Small intestine (tissue), 7 donors: ENCODE data around the gene BRINP3. TPM values are rescaled to one million over a fixed set of nuclear protein-coding genes. Genes with fewer than 3 reads are reported as not detected.

Source experiments
- DNase-seq, 2 donors: peaks; one replicate each; pipeline versions ENCODE4 v3.0.0 to v3.0.0-alpha.2; 2013
- FAIRE-seq: peaks from 2 replicates; lab custom pipeline; 2012; peaks lifted over from hg19 to GRCh38; lab: Jason Lieb, UNC
- H3K27ac ChIP-seq, 3 donors: one replicate each; pipeline ENCODE4 v1.5.1; 2013; ENCODE audit warnings: low read length in 2 of 3, mild to moderate bottlenecking in 2 of 3, control low read depth in 1 of 3, inconsistent platforms in 1 of 3, low read depth in 1 of 3, moderate library complexity in 1 of 3
- H3K27me3 ChIP-seq, 3 donors: one replicate each; pipeline ENCODE4 v1.6.1; 2013; ENCODE audit warnings: low read length in 3 of 3, inconsistent platforms in 1 of 3; ENCODE audit not compliant: control insufficient read depth in 3 of 3, insufficient read depth in 3 of 3
- H3K36me3 ChIP-seq, 3 donors: one replicate each; pipeline ENCODE4 v1.6.1; 2013; ENCODE audit warnings: low read length in 3 of 3, inconsistent platforms in 1 of 3, low read depth in 1 of 3, mild to moderate bottlenecking in 1 of 3, moderate library complexity in 1 of 3; ENCODE audit not compliant: control insufficient read depth in 3 of 3, insufficient read depth in 2 of 3
- H3K4me1 ChIP-seq, 3 donors: one replicate each; pipeline ENCODE4 v1.6.1; 2013; ENCODE audit warnings: low read length in 2 of 3, inconsistent platforms in 1 of 3, low read depth in 1 of 3, mild to moderate bottlenecking in 1 of 3, moderate library complexity in 1 of 3; ENCODE audit not compliant: control insufficient read depth in 3 of 3, insufficient read depth in 2 of 3
- H3K4me3 ChIP-seq, 3 donors: one replicate each; pipeline ENCODE4 v1.5.1; 2013; ENCODE audit warnings: low read length in 3 of 3, control low read depth in 1 of 3, inconsistent platforms in 1 of 3, low read depth in 1 of 3, mild to moderate bottlenecking in 1 of 3, moderate library complexity in 1 of 3
- H3K9me3 ChIP-seq, 2 donors: one replicate each; pipeline ENCODE4 v1.6.1; 2013; ENCODE audit warnings: low read depth in 1 of 2, low read length in 1 of 2; ENCODE audit not compliant: control insufficient read depth in 2 of 2, insufficient read depth in 1 of 2
- WGBS, 3 donors: extraction: QIAGEN DNeasy Blood & Tissue Kit; methylation state at CpG; one replicate each; pipeline ENCODE4 v1.1.7; 2013; 5-methylcytosine and 5-hydroxymethylcytosine counted together
- polyA plus RNA-seq, 4 donors: library from polyadenylated mRNA; stranded (reverse) in 3 of 4; unstranded in 1 of 4; fragments of 200-250 nt in 3 of 4; fragments of 120-200 nt in 1 of 4; gene quantifications; one replicate each; pipeline versions ENCODE4 v1.2.1 to v1.2.3, GENCODE V29; 2013
- donor health status: healthy with polysubstance abuse.
- donor health status: control.
- donor health status: control.
- donor health status: Bipolar disorder and iron deficiency.
- donor health status: healthy.

The BRINP3 gene
- polyA plus RNA-seq, 4 donors: 2.7 to 61.2 (median 7.8) TPM

GRCh38 chr1:190286111-190286510, 191.6 kb downstream of the BRINP3 start:
- Histone ChIP-seq H3K27ac (no peak overlapping the region), H3K27me3 (no peaks in the 10 kb centered on the region), H3K36me3 (no peaks in the 10 kb centered on the region), H3K4me3 (no peak overlapping the region), H3K4me1 (no peaks in the 10 kb centered on the region), H3K9me3 (no peaks in the 10 kb centered on the region)
- FAIRE-seq (no peak), DNase-seq (no peak)
- 63 to 72% (median 63%) methylated on average over 1 of the region's 1 CpG for WGBS, 3 donors

GRCh38 chr1:190277107-190277506, 200.6 kb downstream of the BRINP3 start:
- no peaks in the 10 kb centered on the region for H3K4me1 ChIP-seq
- H3K27ac ChIP-seq: no peak overlapping the region
- no peak for FAIRE-seq

GRCh38 chr1:190274721-190275120, 202.9 kb downstream of the BRINP3 start:
- 91 to 98% (median 93%) methylated on average over 1 of the region's 1 CpG for WGBS, 3 donors

More at GRCh38 chr1:190277107-190277506, 200.6 kb downstream of the BRINP3 start:
- Histone ChIP-seq H3K36me3 (no peaks in the 10 kb centered on the region), H3K9me3 (no peaks in the 10 kb centered on the region), H3K4me3 (no peak overlapping the region), H3K27me3 (no peaks in the 10 kb centered on the region)
- WGBS, 3 donors: 88 to 97% (median 90%) methylated on average over 3 of the region's 3 CpGs
- no peak for DNase-seq

GRCh38 chr1:190273161-190273560, 204.5 kb downstream of the BRINP3 start:
- no peaks in the 10 kb centered on the region for H3K4me1 ChIP-seq
- H3K4me3 ChIP-seq: no peak overlapping the region
- no peaks in the 10 kb centered on the region for H3K36me3 ChIP-seq
- 77 to 91% (median 78%) methylated on average over 2 of the region's 2 CpGs for WGBS, 3 donors
- H3K9me3 ChIP-seq: no peaks in the 10 kb centered on the region
- no peak for FAIRE-seq
- H3K27ac ChIP-seq: no peak overlapping the region
- H3K27me3 ChIP-seq: no peaks in the 10 kb centered on the region
- no peak for DNase-seq

More at GRCh38 chr1:190274721-190275120, 202.9 kb downstream of the BRINP3 start:
- Histone ChIP-seq H3K4me1 (no peaks in the 10 kb centered on the region), H3K9me3 (no peaks in the 10 kb centered on the region), H3K4me3 (no peak overlapping the region), H3K36me3 (no peaks in the 10 kb centered on the region), H3K27ac (no peak overlapping the region), H3K27me3 (no peaks in the 10 kb centered on the region)
- no peak for FAIRE-seq
- no peak for DNase-seq

GRCh38 chr1:190262538-190262937, 215.1 kb downstream of the BRINP3 start:
- Histone ChIP-seq H3K27ac (no peak overlapping the region), H3K9me3 (peaks cover 0 to 5% of the 10 kb centered on the region in 2 donors), H3K27me3 (no peaks in the 10 kb centered on the region), H3K4me1 (no peaks in the 10 kb centered on the region), H3K36me3 (peaks cover 0 to 4% (median 0%) of the 10 kb centered on the region in 3 donors), H3K4me3 (no peak overlapping the region)
- DNase-seq (no peak), FAIRE-seq (no peak)
- 74 to 87% (median 83%) methylated on average over 3 of the region's 3 CpGs for WGBS, 3 donors

GRCh38 chr1:190259424-190259823, 218.2 kb downstream of the BRINP3 start:
- Histone ChIP-seq H3K36me3 (peaks cover 0 to 2% (median 0%) of the 10 kb centered on the region in 3 donors), H3K4me3 (no peak overlapping the region), H3K9me3 (peaks cover 0 to 5% of the 10 kb centered on the region in 2 donors), H3K4me1 (no peaks in the 10 kb centered on the region), H3K27ac (no peak overlapping the region), H3K27me3 (no peaks in the 10 kb centered on the region)
- FAIRE-seq (no peak), DNase-seq (no peak)
- 89 to 94% (median 92%) methylated on average over 1 of the region's 1 CpG for WGBS, 3 donors

GRCh38 chr1:190258003-190258402, 219.7 kb downstream of the BRINP3 start:
- WGBS, 3 donors: 69 to 87% (median 76%) methylated on average over 6 of the region's 6 CpGs
- Histone ChIP-seq H3K9me3 (peaks cover 0 to 5% of the 10 kb centered on the region in 2 donors), H3K4me3 (no peak overlapping the region), H3K36me3 (no peaks in the 10 kb centered on the region), H3K27me3 (no peaks in the 10 kb centered on the region), H3K4me1 (no peaks in the 10 kb centered on the region), H3K27ac (no peak overlapping the region)
- FAIRE-seq (no peak), DNase-seq (no peak)

- Histone ChIP-seq H3K4me1 (no peaks in the 10 kb centered on the region), H3K27me3 (no peaks in the 10 kb centered on the region), H3K36me3 (no peaks in the 10 kb centered on the region), H3K4me3 (no peak overlapping the region), H3K9me3 (no peaks in the 10 kb centered on the region), H3K27ac (no peak overlapping the region)
- DNase-seq (no peak), FAIRE-seq (no peak)
Observed at GRCh38 chr1:190252046-190252445, 225.6 kb downstream of the BRINP3 start.

GRCh38 chr1:190250368-190250767, 227.3 kb downstream of the BRINP3 start:
- no peaks in the 10 kb centered on the region for H3K27me3 ChIP-seq
- WGBS, 3 donors: 93 to 95% (median 95%) methylated on average over 2 of the region's 2 CpGs
- no peak overlapping the region for H3K4me3 ChIP-seq
- DNase-seq (no peak), FAIRE-seq (no peak)
- H3K27ac ChIP-seq: no peak overlapping the region
- H3K36me3 ChIP-seq: no peaks in the 10 kb centered on the region
- H3K4me1 ChIP-seq: no peaks in the 10 kb centered on the region
- no peaks in the 10 kb centered on the region for H3K9me3 ChIP-seq
